ENCODE measurements around the gene CNTN2. TPM values are rescaled to one million over a fixed set of nuclear protein-coding genes. Genes with fewer than 3 reads are reported as not detected.

Gene CNTN2
- total RNA-seq, 1 experiment from 2014 or later = not detected

DNA sequence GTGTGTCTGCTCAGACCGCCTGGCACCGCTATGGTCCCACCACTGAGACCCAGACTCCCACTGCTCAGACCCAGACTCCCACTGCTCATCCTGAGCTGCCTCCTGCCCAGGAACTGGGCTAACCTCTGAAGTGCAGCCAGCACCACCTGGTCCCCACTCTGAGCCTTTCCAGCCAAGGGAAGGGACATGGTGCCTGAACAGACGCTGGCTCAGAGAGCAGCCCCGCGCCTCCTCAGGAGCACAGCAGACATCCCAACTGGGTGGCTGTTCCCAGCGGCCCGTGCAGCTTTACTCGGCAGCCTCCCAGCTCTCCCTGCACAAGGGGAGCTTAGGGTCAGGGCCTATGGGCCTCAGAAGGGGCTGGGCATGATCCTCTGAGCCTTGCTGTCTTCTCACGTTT is 27.8 kb upstream of the CNTN2 start:
- CTCF ChIA-PET = no interaction called here
- no peak for ATAC-seq
- no peak for DNase-seq (ENCODE audit: low read depth, low spot score)
- TF ChIP-seq TCF7L2 (IDR thresholded peaks at IDR 0.05; ENCODE audit: low read depth, low read length) = no peak
- TF ChIP-seq, protein P1, sequence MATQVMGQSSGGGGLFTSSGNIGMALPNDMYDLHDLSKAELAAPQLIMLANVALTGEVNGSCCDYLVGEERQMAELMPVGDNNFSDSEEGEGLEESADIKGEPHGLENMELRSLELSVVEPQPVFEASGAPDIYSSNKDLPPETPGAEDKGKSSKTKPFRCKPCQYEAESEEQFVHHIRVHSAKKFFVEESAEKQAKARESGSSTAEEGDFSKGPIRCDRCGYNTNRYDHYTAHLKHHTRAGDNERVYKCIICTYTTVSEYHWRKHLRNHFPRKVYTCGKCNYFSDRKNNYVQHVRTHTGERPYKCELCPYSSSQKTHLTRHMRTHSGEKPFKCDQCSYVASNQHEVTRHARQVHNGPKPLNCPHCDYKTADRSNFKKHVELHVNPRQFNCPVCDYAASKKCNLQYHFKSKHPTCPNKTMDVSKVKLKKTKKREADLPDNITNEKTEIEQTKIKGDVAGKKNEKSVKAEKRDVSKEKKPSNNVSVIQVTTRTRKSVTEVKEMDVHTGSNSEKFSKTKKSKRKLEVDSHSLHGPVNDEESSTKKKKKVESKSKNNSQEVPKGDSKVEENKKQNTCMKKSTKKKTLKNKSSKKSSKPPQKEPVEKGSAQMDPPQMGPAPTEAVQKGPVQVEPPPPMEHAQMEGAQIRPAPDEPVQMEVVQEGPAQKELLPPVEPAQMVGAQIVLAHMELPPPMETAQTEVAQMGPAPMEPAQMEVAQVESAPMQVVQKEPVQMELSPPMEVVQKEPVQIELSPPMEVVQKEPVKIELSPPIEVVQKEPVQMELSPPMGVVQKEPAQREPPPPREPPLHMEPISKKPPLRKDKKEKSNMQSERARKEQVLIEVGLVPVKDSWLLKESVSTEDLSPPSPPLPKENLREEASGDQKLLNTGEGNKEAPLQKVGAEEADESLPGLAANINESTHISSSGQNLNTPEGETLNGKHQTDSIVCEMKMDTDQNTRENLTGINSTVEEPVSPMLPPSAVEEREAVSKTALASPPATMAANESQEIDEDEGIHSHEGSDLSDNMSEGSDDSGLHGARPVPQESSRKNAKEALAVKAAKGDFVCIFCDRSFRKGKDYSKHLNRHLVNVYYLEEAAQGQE (IDR thresholded peaks at IDR 0.05; ENCODE audit: insufficient read depth in 1 of 2, low read depth in 2 of 2, low read length in 1 of 2) = no peak
- TF ChIP-seq SIN3A (IDR thresholded peaks at IDR 0.05; ENCODE audit: borderline replicate concordance, insufficient read depth, low read depth, low read length) = no peak
- TF ChIP-seq POLR2AphosphoS5 (IDR thresholded peaks at IDR 0.05; ENCODE audit: low read depth, low read length) = no peak
- TF ChIP-seq, protein P2, sequence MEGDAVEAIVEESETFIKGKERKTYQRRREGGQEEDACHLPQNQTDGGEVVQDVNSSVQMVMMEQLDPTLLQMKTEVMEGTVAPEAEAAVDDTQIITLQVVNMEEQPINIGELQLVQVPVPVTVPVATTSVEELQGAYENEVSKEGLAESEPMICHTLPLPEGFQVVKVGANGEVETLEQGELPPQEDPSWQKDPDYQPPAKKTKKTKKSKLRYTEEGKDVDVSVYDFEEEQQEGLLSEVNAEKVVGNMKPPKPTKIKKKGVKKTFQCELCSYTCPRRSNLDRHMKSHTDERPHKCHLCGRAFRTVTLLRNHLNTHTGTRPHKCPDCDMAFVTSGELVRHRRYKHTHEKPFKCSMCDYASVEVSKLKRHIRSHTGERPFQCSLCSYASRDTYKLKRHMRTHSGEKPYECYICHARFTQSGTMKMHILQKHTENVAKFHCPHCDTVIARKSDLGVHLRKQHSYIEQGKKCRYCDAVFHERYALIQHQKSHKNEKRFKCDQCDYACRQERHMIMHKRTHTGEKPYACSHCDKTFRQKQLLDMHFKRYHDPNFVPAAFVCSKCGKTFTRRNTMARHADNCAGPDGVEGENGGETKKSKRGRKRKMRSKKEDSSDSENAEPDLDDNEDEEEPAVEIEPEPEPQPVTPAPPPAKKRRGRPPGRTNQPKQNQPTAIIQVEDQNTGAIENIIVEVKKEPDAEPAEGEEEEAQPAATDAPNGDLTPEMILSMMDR (IDR thresholded peaks at IDR 0.05) = no peak
- Histone ChIP-seq H3K4me1 (ENCODE audit: control insufficient read depth, insufficient read depth, low read length) (no peaks in the 10 kb centered on the region), H3K27me3 (ENCODE audit: control insufficient read depth, insufficient read depth, low read length) (no peaks in the 10 kb centered on the region), H3K36me3 (ENCODE audit: control insufficient read depth, insufficient read depth, low read length) (no peaks in the 10 kb centered on the region), H3K9me3 (ENCODE audit: control insufficient read depth, insufficient read depth, low read depth, low read length) (no peaks in the 10 kb centered on the region), H3K4me3 (ENCODE audit: low read depth in 2 of 2, low read length in 2 of 2) (no peak overlapping the region), H3K27ac (ENCODE audit: low read length) (no peak overlapping the region)
- intact Hi-C loops (cut with micrococcal nuclease; ENCODE audit: unreplicated experiment) = no loop called here
- no TSS peak for BruUV-seq (replicated peaks)
- in situ Hi-C loops (cut with HindIII; ENCODE audit: low pct_unique_long_range_greater_than_20kb, low sequenced_read_pairs) = no loop called here
- POLR2A ChIA-PET = no interaction called here

DNA sequence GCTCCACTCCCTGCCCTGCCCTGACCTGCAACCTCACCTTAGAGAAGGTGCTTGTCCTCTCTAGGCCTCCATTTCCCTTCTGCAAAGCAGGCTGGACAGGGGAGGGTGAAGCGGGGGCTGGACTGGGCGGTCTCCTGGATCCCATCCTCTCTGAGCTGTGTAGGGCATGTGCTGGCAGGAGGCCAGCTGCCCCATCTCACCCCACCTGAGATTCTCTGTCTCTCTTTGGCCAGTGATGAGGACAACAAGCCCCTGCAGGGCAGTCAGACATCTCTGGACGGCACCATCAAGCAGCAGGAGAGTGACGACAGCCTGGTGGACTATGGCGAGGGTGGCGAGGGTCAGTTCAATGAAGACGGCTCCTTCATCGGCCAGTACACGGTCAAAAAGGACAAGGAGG is 26.9 kb upstream of the CNTN2 start:
- CTCF ChIA-PET = interaction anchor here (0.5 kb wide), 1 partner anchor 449 kb away, joined by 3 read pairs; no protein-coding TSS in a partner anchor
- TF ChIP-seq TCF7L2 (IDR thresholded peaks at IDR 0.05; ENCODE audit: low read depth, low read length) = no peak
- TF ChIP-seq POLR2AphosphoS5 (IDR thresholded peaks at IDR 0.05; ENCODE audit: low read depth, low read length) = no peak
- TF ChIP-seq, protein P2 (IDR thresholded peaks at IDR 0.05) = no peak
- TF ChIP-seq SIN3A (IDR thresholded peaks at IDR 0.05; ENCODE audit: borderline replicate concordance, insufficient read depth, low read depth, low read length) = no peak
- TF ChIP-seq, protein P1 (IDR thresholded peaks at IDR 0.05; ENCODE audit: insufficient read depth in 1 of 2, low read depth in 2 of 2, low read length in 1 of 2) = no peak
- in situ Hi-C loops (cut with HindIII; ENCODE audit: low pct_unique_long_range_greater_than_20kb, low sequenced_read_pairs) = no loop called here
- Histone ChIP-seq H3K9me3 (ENCODE audit: control insufficient read depth, insufficient read depth, low read depth, low read length) (no peaks in the 10 kb centered on the region), H3K27me3 (ENCODE audit: control insufficient read depth, insufficient read depth, low read length) (peaks cover 2% of the 10 kb centered on the region; the same call in 1 of the 2 replicates), H3K4me3 (ENCODE audit: low read depth in 2 of 2, low read length in 2 of 2) (no peak overlapping the region), H3K27ac (ENCODE audit: low read length) (no peak overlapping the region), H3K4me1 (ENCODE audit: control insufficient read depth, insufficient read depth, low read length) (no peaks in the 10 kb centered on the region), H3K36me3 (ENCODE audit: control insufficient read depth, insufficient read depth, low read length) (no peaks in the 10 kb centered on the region)
- DNase-seq (ENCODE audit: low read depth, low spot score) = no peak
- no TSS peak for BruUV-seq (replicated peaks)
- ATAC-seq = no peak
- intact Hi-C loops (cut with micrococcal nuclease; ENCODE audit: unreplicated experiment) = no loop called here
- POLR2A ChIA-PET = no interaction called here

Data from Panc1 (cell line).